Activated T-cell treated with anti-CD3 and anti-CD28 coated beads for 1 hour (primary cell): ENCODE measurements around the gene RAB9A.
"Not testable (repeated sequence)": the region's sequence is repeated elsewhere in the genome, so short reads cannot be mapped to it uniquely, and the experiment has no call there.

Source experiments
- DNase-seq: peaks from one replicate; pipeline ENCODE4 v3.0.0-alpha.2; 2020; ENCODE audit warnings: low read depth

RAB9A gene

GRCh38 chrX:13669755-13670154 is 19.2 kb upstream of the RAB9A start:
- not testable (repeated sequence) for DNase-seq

DNA sequence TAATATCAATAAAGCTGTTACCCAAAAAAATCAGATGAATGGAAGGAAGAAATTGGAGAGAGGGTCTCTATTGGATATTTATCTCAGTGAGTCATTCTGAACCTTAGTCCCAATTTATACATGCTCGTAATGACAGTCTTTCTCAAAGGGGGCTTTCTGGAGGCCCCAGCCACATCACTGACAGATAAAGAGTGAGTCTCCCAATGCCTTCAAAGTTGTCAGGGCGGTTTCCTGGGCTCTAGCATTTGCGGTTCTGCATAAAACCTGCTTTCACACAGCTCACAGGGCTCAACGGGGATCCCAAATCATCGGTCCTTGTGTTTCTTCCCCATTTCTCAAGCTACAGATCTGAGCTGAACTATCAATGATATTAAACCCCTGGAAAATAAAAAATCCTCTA is 18.7 kb upstream of the RAB9A start:
- no peak for DNase-seq

- DNase-seq = no peak
Observed at GRCh38 chrX:13673016-13673415, 15.9 kb upstream of the RAB9A start.

- DNase-seq = no peak
Observed at GRCh38 chrX:13676885-13677284, 12.0 kb upstream of the RAB9A start.

DNA sequence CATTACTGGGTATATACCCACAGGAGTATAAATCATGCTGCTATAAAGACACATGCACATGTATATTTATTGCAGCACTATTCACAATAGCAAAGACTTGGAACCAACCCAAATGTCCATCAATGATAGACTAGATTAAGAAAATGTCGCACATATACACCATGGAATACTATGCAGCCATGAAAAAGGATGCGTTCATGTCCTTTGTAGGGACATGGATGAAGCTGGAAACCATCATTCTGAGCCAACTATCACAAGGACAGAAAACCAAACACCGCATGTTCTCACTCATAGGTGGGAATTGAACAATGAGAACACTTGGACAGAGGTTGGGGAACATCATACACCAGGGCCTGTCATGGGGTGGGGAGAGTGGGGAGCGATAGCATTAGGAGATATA is 9.2 kb upstream of the RAB9A start:
- DNase-seq = not testable (repeated sequence)

- DNase-seq = no peak
Observed at GRCh38 chrX:13681595-13681994, 7.3 kb upstream of the RAB9A start.

DNA sequence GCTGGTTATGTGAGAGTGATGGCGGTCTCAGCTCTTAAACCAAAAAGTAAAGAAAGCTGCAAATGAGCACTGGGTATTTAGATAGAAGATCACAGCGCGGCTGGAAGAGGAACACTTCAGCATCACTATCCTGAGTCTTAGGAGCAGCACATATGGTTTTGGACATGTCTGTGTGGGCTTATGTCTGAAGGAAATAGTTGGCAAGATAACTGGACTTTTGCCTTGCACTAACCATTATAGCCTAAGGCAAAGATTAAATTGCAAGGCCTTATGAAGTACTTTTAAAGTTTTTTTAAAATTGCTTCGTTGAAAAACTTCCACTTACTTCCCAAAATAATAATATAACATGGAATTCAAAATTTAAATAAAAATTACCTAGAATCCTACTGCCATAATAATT is 4.6 kb upstream of the RAB9A start:
- no peak for DNase-seq

GRCh38 chrX:13685126-13685763 is 3.7 kb upstream of the RAB9A start:
- DNase-seq = no peak

DNA sequence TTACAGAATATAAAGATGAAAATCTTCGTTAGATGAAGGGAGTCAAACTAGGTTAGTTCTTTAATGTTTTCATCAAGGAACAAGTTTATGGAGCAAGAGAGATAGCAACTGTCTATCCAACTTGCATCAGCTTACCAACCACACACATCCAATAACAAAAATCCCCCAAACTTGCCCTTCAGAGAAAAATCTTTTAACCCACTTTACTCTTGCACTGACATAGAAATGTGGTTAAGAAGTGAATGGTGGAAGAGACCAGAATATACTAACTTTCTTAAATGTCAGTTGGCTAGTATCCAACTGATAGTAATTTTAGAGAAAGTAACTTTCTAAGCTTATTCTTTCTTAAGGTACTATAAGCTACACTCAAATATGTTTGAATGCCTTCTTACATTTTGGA is 1.7 kb upstream of the RAB9A start:
- DNase-seq = no peak

DNA sequence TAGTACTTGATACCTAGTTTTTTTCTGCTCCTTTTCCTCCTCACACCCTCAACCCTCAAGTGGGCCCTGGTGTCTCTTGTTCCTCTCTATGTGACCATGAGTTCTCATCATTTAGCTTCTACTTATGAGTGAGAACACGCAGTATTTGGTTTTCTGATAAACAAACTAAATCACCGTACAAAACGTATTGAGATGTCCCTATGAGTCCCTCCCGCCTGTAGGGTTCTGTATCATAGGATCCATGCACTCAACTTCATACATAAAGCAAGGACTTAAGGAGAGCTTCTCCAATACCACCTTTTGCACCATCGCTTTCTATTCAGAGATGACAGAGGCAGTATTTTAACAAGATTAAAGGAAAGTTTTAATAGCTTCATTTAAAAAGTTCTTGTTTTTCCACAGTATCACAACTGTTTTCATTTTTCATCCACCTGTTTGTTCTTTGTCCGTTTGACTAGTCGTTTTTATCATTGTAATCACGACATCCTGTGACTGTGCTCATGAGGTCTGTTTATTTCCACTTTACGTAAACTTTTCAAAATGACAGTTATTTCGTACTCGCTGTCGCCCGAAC is 457 bp upstream of the RAB9A start:
- DNase-seq = no peak

- no peak for DNase-seq
Observed at GRCh38 chrX:13689741-13690211, 848 bp downstream of the RAB9A start.

GRCh38 chrX:13690836-13691235 is 1.9 kb downstream of the RAB9A start:
- DNase-seq = no peak

GRCh38 chrX:13691841-13692371 is 3.0 kb downstream of the RAB9A start:
- DNase-seq = no peak

- no peak for DNase-seq
Observed at GRCh38 chrX:13692771-13693231, 3.9 kb downstream of the RAB9A start.

- DNase-seq = no peak
Observed at GRCh38 chrX:13693341-13693961, 4.5 kb downstream of the RAB9A start.

- no peak for DNase-seq
Observed at GRCh38 chrX:13694359-13694758, 5.4 kb downstream of the RAB9A start.

DNA sequence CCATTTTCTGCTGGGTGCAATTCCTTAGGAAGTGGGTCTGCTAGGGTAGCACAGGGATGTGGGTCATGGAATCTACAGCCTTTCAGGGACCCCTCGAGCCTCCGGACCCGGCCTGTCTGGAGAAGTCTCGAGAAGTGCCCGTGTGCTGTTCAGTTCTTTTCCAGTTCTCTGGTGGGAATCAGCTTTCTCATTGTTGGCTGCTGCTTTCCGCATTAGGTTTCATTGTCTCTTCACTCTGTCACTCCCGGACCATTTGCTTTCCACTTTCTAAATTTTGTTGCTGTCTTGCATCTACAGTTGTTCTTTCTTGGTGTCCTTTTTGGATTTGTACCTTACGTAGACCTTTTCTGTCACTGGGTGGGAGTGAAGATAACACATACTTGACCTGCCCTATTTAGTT is 6.1 kb downstream of the RAB9A start:
- DNase-seq = no peak

GRCh38 chrX:13695601-13696115 is 6.7 kb downstream of the RAB9A start:
- no peak for DNase-seq

DNA sequence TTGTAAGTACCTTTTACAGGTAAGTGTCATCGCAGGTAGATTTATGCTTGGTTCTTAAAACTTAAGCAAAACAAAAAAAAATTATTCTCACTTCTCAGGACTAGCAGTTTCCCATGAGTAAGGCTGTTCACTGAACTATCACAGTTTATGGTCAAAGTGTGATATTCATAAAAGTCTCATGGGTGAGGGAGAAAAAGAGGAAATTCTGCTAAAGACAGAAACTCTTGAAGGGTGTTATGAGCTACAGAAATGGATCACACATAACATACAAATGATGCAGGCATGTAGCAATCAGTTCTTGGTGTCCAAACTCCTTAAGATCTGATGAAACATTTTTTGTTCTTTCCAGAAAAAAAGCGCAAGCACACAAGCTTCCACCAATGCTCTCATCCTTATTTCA is 8.5 kb downstream of the RAB9A start:
- no peak for DNase-seq

DNA sequence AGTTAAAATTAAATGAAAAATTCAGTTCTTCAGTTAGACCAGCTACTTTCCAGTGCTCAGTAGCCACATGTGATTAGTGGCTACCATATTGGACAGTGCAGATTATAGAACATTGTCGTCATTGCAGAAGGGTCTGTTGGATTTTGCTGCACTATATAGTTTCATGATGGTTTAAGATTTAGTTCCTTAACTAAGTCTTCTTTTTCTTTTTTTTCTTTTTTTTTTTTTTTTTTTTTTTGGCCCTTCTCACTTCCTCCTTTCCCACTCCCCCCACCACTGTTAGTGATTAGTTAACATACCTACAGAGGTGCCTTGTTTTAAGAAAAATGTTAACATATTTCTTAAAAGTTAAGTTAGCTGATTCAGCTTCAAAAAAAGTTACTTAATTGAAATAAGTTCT is 9.0 kb downstream of the RAB9A start:
- DNase-seq = no peak

GRCh38 chrX:13698432-13698831 is 9.5 kb downstream of the RAB9A start:
- DNase-seq = no peak

- no peak for DNase-seq
Observed at GRCh38 chrX:13699183-13699826, 10.4 kb downstream of the RAB9A start.

- DNase-seq = no peak
Observed at GRCh38 chrX:13700380-13700779, 11.5 kb downstream of the RAB9A start.
